HepG2 (cell line): ENCODE measurements around the gene PSKH1. TPM values are rescaled to one million over a fixed set of nuclear protein-coding genes. Genes with fewer than 3 reads are reported as not detected.

Source experiments
- AGO2 ChIP-seq: fragments of 200-400 bp; formaldehyde crosslinking; optimal IDR thresholded peaks from 2 replicates; pipeline ENCODE3; 2017; ENCODE audit warnings: mild to moderate bottlenecking, low read depth, low read length, moderate library complexity
- ATF1 ChIP-seq: IDR thresholded peaks from 2 replicates; pipeline ENCODE4 v1.6.1; 2016; ENCODE audit warnings: mild to moderate bottlenecking, control low read depth
- FOXM1 ChIP-seq: sonication (generic); formaldehyde crosslinking; IDR thresholded peaks from 2 replicates; pipeline ENCODE4 v1.5.0; 2020; ENCODE audit warnings: missing genetic modification reagents
- HDAC2 ChIP-seq: sonication (generic); formaldehyde crosslinking; IDR thresholded peaks from 2 replicates; pipeline ENCODE4 v1.4.0; 2020; ENCODE audit warnings: missing genetic modification reagents
- ISX ChIP-seq: sonication (generic); formaldehyde crosslinking; conservative IDR thresholded peaks from 2 replicates; pipeline ENCODE4 v1.5.0; 2020; ENCODE audit warnings: missing genetic modification reagents
- JARID2 ChIP-seq: sonication (generic); formaldehyde crosslinking; IDR thresholded peaks from 2 replicates; pipeline ENCODE4 v1.8.1; 2023; ENCODE audit warnings: missing genetic modification reagents, inconsistent platforms; ENCODE audit not compliant: insufficient replicate concordance
- KLF6 ChIP-seq: IDR thresholded peaks from 2 replicates; pipeline ENCODE4 v1.8.0; 2016; ENCODE audit warnings: missing biosample characterization, missing genetic modification reagents
- MAX ChIP-seq: IDR thresholded peaks from 2 replicates; pipeline ENCODE4 v1.6.1; 2012; ENCODE audit warnings: inconsistent platforms
- MED13 ChIP-seq: sonication (generic); formaldehyde crosslinking; IDR thresholded peaks from 2 replicates; pipeline ENCODE4 v1.5.0; 2020; ENCODE audit warnings: missing genetic modification reagents
- NRL ChIP-seq: sonication (generic); formaldehyde crosslinking; IDR thresholded peaks from 2 replicates; pipeline ENCODE4 v1.5.0; 2020; ENCODE audit warnings: missing genetic modification reagents, mild to moderate bottlenecking, moderate library complexity, borderline replicate concordance
- SIX1 ChIP-seq: sonication (generic); formaldehyde crosslinking; IDR thresholded peaks from 2 replicates; pipeline ENCODE4 v1.4.0; 2020; ENCODE audit warnings: missing genetic modification reagents, borderline replicate concordance
- ZFAT ChIP-seq: sonication (generic); formaldehyde crosslinking; conservative IDR thresholded peaks from 2 replicates; pipeline ENCODE4 v1.8.1; 2023; ENCODE audit warnings: missing genetic modification reagents, inconsistent platforms
- ZNF225 ChIP-seq: sonication (generic); formaldehyde crosslinking; IDR thresholded peaks from 2 replicates; pipeline ENCODE4 v1.4.0; 2020; ENCODE audit warnings: mild to moderate bottlenecking, missing genetic modification reagents
- ZNF318 ChIP-seq: sonication (generic); formaldehyde crosslinking; IDR thresholded peaks from 2 replicates; pipeline ENCODE4 v1.4.0; 2020; ENCODE audit warnings: mild to moderate bottlenecking, missing genetic modification reagents
- ZNF335 ChIP-seq: sonication (generic); formaldehyde crosslinking; IDR thresholded peaks from 2 replicates; pipeline ENCODE4 v1.4.0; 2020; ENCODE audit warnings: missing genetic modification reagents
- ZNF567 ChIP-seq: sonication (generic); formaldehyde crosslinking; IDR thresholded peaks from 2 replicates; pipeline ENCODE4 v1.8.1; 2023; ENCODE audit warnings: mild to moderate bottlenecking, missing genetic modification reagents, borderline replicate concordance
- ZNF747 ChIP-seq: sonication (generic); formaldehyde crosslinking; IDR thresholded peaks from 2 replicates; pipeline ENCODE4 v1.8.1; 2023; ENCODE audit warnings: missing genetic modification reagents, mild to moderate bottlenecking, borderline replicate concordance
- ZNF761 ChIP-seq: sonication (generic); formaldehyde crosslinking; conservative IDR thresholded peaks from 2 replicates; pipeline ENCODE4 v1.4.0; 2020; ENCODE audit warnings: mild to moderate bottlenecking, missing genetic modification reagents
- ZNF800 ChIP-seq: sonication (generic); formaldehyde crosslinking; IDR thresholded peaks from 2 replicates; pipeline ENCODE4 v1.4.0; 2020; ENCODE audit warnings: missing genetic modification reagents
- polyA plus RNA-seq, 8 experiments: library from polyadenylated mRNA; depleted of rRNA in 3 of 8; stranded (reverse) in 7 of 8; unstranded in 1 of 8; fragments of >200 nt; fragmentation: Illumina TruSeq in 4 of 8; extraction: Trizol in 4 of 8; gene quantifications; 2 replicates each; pipeline versions ENCODE4 v1.2.1 to v1.2.3, GENCODE V29; 2011 to 2016; ENCODE audit warnings: low read depth in 4 of 8, missing spikeins in 1 of 8, mixed read lengths in 1 of 8; ENCODE audit not compliant: insufficient read depth in 1 of 8
- total RNA-seq, 5 experiments: library from RNA; depleted of rRNA; stranded (reverse); fragments of >200 nt; fragmentation: Illumina TruSeq; extraction: Trizol; gene quantifications; 2 replicates each; pipeline ENCODE4 v1.2.3, GENCODE V29; 2016; ENCODE audit warnings: low read depth in 1 of 5

The PSKH1 gene
- total and polyA plus RNA-seq, 2 of the 13 experiments (the other 11 are each of a cell fraction or from before 2014, with no cell fraction given), result 8.4 to 19.1 TPM

GRCh38 chr16:67892899-67893742, at the start of gene PSKH1 (continued):
- TF ChIP-seq ZNF800 (CRISPR knock-in tag) (peak; percentile 53; the same call in 1 of the 2 replicates), MED13 (peak; percentile 70; the same call in 1 of the 2 replicates), NRL (peak; percentile 89), ZNF335 (CRISPR knock-in tag) (0 out of 2 replicates have a peak, but pooled peaks have one; percentile 31), SIX1 (CRISPR knock-in tag) (peak; percentile 83; the same call in 1 of the 2 replicates), ATF1 (peak; percentile 92), ZNF225 (CRISPR knock-in tag) (0 out of 2 replicates have a peak, but pooled peaks have one; percentile 84), ZNF761 (CRISPR knock-in tag) (0 out of 2 replicates have a peak, but pooled peaks have one; percentile 79), ZFAT (CRISPR knock-in tag) (peak; percentile 88; the same call in 1 of the 2 replicates), KLF6 (0 out of 2 replicates have a peak, but pooled peaks have one; percentile 12), HDAC2 (CRISPR knock-in tag) (peak; percentile 27), ZNF318 (CRISPR knock-in tag) (peak; percentile 54; the same call in 1 of the 2 replicates), ZNF567 (CRISPR knock-in tag) (peak; percentile 95), AGO2 (peak; percentile 91), ISX (peak; percentile 89; the same call in 1 of the 2 replicates), MAX (peak; percentile 69), JARID2 (peak; percentile 81), FOXM1 (CRISPR knock-in tag) (peak; percentile 87; the same call in 1 of the 2 replicates), ZNF747 (CRISPR knock-in tag) (peak; percentile 54; the same call in 1 of the 2 replicates)
